Nucleus accumbens (tissue), 56 donors: ENCODE data around the gene ADAMTS12.
"Not testable (repeated sequence)": the region's sequence is repeated elsewhere in the genome, so short reads cannot be mapped to it uniquely, and the experiment has no call there.

Experiments used
- DNase-seq, 56 donors: peaks; one replicate each; lab custom pipeline; 2025; lab: John Stamatoyannopoulos, UW

ADAMTS12 gene

GRCh38 chr5:33905381-33905780 is 13.6 kb upstream of the ADAMTS12 start:
- no peak for DNase-seq

DNA sequence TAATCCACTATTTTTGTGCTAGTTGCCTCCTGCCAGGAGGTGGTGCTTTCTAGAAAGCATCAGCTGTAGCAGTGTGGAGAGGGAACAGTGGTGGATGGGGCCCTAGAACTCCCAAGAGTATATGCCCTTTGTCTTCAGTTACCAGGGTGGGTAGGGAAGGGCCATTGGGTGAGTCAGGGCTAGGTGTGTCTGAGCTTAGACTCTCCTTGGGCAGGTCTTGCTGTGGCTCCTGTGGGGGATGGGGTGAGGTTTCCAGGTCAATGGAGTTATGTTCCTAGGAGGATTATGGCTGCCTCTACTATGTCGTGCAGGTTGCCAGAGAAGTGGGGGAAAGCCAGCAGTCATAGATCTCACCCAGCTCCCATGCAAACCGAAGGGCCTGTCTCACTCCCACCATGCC is 11.3 kb upstream of the ADAMTS12 start:
- DNase-seq, result no peak

GRCh38 chr5:33901156-33901555 is 9.4 kb upstream of the ADAMTS12 start:
- DNase-seq, result no peak

GRCh38 chr5:33894566-33894965 is 2.8 kb upstream of the ADAMTS12 start:
- no peak for DNase-seq

- no peak for DNase-seq
Observed at GRCh38 chr5:33892620-33893137, 889 bp upstream of the ADAMTS12 start.

DNA sequence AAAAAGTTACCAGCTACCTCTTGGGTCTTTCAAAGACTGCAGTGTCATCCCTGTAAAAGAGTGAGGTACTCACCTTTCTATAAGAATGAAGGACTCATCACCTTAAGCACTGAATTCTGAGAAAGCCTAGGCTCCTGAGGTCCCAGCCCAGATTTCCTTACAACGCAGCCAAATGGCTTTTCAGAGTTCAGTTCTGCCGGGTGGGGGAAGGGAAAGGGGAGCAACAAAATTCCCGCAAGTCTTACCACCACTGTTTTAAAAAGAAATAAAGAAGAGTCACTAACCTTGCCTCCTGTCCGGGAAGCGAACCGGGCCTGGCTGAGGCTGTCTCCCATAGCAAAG is 373 bp downstream of the ADAMTS12 start:
- no peak for DNase-seq

DNA sequence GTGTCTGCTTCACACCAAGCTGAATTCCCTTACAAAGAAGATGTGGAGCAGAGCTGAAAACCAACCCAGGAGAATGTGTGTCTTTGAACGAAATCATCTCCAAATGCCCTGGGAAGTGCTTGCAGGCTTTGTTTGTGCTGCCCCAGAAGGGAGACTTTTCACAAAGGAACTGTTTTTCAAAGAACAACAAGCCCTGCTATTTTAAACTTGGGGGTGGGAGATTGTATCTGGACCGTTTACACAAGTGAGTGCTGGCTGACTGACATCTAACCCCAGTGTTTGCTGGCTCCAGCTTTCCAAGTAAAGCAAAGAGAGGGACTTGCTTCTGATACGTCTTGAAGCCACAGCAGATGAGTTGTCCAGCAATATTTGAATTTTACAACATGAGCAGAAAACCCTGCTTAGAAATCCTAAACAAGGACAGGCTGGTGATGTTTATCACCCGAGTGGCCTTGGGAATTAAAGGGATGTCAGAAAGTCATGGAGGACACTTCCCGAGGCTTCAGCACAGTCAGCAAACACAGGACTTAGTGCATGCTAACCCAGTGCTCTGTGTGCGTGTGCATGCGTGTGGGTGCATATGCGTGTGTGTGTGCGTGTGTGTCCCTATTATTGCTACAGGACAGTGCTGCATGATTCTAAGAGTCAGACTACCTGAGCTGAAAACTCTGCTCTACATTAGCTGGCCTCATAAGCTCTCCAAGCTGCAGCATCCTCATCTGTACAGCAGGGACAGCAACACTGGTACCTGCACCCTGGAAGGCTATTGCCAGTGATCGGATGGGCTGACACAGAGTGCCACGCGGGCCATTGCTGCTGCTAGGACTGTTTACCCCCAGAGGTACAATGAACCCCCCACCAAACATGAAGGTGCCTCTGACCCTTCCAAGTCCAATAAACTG is 1.4 kb downstream of the ADAMTS12 start:
- DNase-seq, result no peak

- no peak for DNase-seq
Observed at GRCh38 chr5:33888587-33888986, 3.2 kb downstream of the ADAMTS12 start.

DNA sequence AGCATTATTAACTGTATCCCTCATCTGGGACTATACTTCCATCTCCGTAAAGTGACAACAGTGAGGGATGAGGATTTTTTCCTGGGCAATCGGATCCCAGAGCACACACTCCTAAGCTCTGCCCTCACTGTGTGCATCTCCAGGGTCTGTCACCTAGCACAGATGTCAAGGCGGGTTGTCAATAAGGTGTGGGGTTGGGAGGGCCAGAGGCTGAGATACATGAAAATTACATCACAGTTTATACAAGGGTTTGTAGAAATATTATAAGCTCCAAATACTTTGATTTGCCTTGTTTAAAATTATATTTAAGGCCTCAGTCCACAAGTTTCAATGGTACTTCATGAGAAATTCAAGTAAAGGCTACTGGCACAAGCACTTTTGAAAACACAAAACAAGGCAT is 4.5 kb downstream of the ADAMTS12 start:
- DNase-seq, result no peak

DNA sequence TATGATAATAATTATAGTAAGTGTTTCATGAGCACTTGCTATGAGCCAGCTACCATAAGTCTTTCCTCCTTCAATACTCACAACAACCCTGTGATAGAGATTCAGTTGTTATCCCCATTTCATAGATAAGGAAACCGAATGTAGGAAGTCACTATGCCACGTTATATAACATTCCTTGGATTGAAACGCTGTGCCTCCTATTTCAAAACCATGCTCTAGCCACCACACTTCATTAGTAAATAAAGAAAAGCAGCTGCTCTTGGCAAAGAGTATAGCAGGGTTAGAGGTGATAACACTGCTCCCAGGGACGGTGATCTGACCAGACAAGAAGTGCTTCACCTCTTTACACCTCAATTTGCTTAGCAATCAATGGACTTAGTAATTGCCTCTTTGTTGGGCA is 5.5 kb downstream of the ADAMTS12 start:
- DNase-seq, result no peak

GRCh38 chr5:33885679-33886078 is 6.1 kb downstream of the ADAMTS12 start:
- no peak for DNase-seq

GRCh38 chr5:33883482-33883881 is 8.3 kb downstream of the ADAMTS12 start:
- DNase-seq, result no peak

GRCh38 chr5:33880319-33880718 is 11.5 kb downstream of the ADAMTS12 start:
- no peak for DNase-seq

GRCh38 chr5:33877449-33877848 is 14.3 kb downstream of the ADAMTS12 start:
- no peak for DNase-seq

DNA sequence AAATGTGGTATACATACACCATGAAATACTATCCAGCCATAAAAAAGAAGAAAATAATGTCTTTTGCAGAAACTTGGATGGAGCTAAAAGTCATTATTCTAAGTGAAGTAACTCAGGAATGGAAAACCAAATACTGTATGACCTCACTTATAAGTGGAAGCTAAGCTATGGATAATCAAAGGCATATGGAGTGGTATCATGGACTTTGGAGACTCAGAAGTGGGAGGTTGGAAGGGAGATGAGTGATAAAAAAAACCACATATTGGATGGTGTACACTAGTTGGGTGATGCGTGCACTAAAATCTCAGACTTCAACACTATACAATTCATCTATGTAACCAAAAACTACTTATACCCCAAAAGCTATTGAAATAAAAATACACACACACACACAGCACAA is 24.5 kb downstream of the ADAMTS12 start:
- DNase-seq, result no peak

DNA sequence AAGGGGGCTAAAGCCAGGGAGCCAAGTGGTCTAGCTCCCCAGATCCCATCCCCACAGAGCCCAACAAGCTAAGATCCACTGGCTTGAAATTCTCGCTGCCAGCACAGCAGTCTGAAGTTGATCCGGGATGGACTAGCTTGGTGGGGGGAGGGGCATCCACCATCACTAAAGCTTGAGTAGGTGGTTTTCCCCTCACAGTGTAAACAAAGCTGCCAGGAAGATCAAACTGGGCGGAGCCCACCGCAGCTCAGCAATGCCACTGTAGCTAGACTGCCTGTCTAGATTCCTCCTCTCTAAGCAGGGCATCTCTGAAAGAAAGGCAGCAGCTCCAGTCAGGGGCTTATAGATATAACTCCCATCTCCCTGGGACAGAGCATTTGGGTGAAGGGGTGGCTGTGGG is 32.6 kb downstream of the ADAMTS12 start:
- DNase-seq, result not testable (repeated sequence)

DNA sequence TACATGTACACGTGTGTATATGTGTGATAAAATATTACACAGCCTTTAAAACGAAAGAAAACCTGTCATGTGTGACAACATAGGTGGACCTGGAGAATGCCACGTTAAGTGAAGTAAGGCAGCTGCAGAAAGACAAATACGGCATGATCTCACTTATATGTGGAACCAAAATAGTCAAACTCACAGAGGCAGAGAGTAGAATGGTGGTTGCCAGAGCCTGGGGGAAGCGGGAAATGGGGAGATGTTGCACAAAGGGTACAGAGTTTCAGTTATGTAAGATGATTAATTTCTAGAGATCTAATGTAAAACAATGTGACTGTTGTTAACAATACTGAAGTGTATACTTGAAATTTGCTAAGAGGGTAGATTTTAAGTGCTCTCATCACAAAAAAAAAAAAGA is 34.8 kb downstream of the ADAMTS12 start:
- DNase-seq, result no peak

GRCh38 chr5:33855396-33855795 is 36.4 kb downstream of the ADAMTS12 start:
- no peak for DNase-seq

GRCh38 chr5:33854733-33855151 is 37.0 kb downstream of the ADAMTS12 start:
- no peak for DNase-seq

DNA sequence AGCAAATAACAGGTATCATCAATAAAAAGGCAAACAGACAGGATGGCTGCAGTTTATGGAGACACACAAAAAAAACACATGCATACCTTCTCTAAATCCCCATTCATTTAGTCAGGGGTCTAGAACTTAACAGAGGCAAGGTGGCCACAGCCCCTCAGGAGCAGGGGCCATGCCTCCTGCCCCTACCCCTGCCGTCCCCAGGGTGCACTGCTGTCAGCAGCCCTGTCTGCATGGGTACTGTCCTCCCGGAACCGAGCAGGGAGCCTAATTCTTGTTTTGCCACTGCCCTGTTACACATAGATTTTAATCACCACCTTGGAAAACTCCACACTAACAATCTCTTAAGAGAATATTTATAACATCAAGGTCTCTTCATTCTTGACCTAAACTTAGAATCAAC is 39.0 kb downstream of the ADAMTS12 start:
- no peak for DNase-seq

DNA sequence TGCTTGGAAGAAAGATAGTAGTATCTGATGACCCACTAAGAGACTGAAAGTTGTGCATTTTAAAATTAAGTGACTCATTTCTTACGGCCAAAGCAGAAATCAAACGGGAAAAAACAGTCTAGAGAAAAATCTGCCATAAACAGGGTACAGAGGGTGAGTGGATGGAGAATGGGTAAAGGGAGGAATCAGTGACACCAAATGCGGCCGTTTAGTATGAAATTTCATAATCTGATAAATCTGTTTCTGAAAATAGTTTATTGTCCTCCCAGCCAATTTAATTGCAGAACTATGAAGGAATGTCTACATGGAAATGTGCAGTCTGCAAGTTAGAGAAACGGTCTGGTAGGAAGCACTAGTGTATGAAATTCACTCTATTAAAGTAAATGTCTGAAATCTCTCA is 39.5 kb downstream of the ADAMTS12 start:
- DNase-seq, result no peak

DNA sequence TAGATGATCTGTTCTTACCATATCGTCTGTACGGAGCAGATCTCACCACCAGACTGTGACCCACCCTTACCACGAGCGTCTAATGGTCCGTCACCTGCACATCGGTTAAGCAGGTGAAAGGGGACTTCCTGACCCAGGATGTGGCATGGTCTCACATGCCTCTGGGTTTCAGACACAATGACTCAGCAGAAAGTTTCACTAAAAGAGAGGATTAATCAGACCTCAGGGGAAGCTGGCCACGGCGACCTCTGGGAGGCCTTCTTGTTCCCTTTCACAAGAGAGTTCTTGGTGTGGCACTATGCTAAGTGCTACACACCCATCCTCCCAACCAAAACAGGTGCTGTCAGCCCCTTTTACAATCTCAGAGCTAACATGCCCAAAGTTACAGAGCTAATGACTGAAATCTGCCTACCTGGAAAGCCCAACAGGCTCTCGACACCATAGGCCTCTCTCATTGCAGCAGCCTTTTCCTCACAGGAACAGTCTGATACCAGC is 41.6 kb downstream of the ADAMTS12 start:
- DNase-seq, result no peak
